ENCODE results near the gene RPS5. TPM values are rescaled to one million over a fixed set of nuclear protein-coding genes. Genes with fewer than 3 reads are reported as not detected.
"Not testable (repeated sequence)": the region's sequence is repeated elsewhere in the genome, so short reads cannot be mapped to it uniquely, and the experiment has no call there.

RPS5 gene
- total and polyA plus RNA-seq, 10 donors, result 712 to 2,466 (median 1,177) TPM

- Histone ChIP-seq H3K9me3 (no peaks in the 10 kb centered on the region), H3K4me3 (peak overlapping the region; percentile 42 to 77 (median 58)), H3K27me3 (replicated peaks in 1 of 7) (peaks cover 0 to 29% (median 15%) of the 10 kb centered on the region in 7 donors), H3K36me3 (no peaks in the 10 kb centered on the region), H3K27ac (peak overlapping the region in 7 of 8 donors; percentile 51 to 83 (median 80)), H3K4me1 (peaks cover 7 to 32% (median 22%) of the 10 kb centered on the region in 6 donors)
- 3 to 4% (median 3%) methylated on average over 63 to 80 of the region's 80 CpGs for WGBS, 5 donors
- intact Hi-C loops (cut with DNase I; ENCODE audit: low total_unique reads), result no loop called here
- DNase-seq, result peak; percentile 99
- TF ChIP-seq POLR2AphosphoS5 (IDR thresholded peaks at IDR 0.05), result peak; percentile 82 to 94 (median 90)
- TF ChIP-seq CTCF (IDR thresholded peaks at IDR 0.05 in 8 of 11, conservative IDR thresholded peaks at IDR 0.05 in 3 of 11), result peak in 1 of 11 experiments; percentile 10
- TF ChIP-seq POLR2A (IDR thresholded peaks at IDR 0.05), result peak in 1 of 3 donors; percentile 67
Observed at GRCh38 chr19:58400916-58401839, 14.1 kb downstream of the RPS5 start.

- TF ChIP-seq POLR2A (IDR thresholded peaks at IDR 0.05) (no peak), CTCF (IDR thresholded peaks at IDR 0.05 in 8 of 11, conservative IDR thresholded peaks at IDR 0.05 in 3 of 11) (no peak), POLR2AphosphoS5 (IDR thresholded peaks at IDR 0.05) (no peak)
- WGBS, 5 donors, result 27 to 39% (median 35%) methylated on average over 19 to 23 of the region's 23 CpGs
- DNase-seq, result peak; percentile 76
- no peaks in the 10 kb centered on the region for H3K9me3 ChIP-seq
- no peaks in the 10 kb centered on the region for H3K36me3 ChIP-seq
- H3K4me3 ChIP-seq, result peak overlapping the region; percentile 42 to 77 (median 58)
- H3K27ac ChIP-seq, result peak overlapping the region in 6 of 8 donors; percentile 51 to 83 (median 81)
- intact Hi-C loops (cut with DNase I; ENCODE audit: low total_unique reads), result no loop called here
- peaks cover 0 to 21% (median 8%) of the 10 kb centered on the region in 7 donors for H3K27me3 ChIP-seq (replicated peaks in 1 of 7)
- H3K4me1 ChIP-seq, result peaks cover 7 to 30% (median 20%) of the 10 kb centered on the region in 6 donors
Observed at GRCh38 chr19:58401840-58402421, 14.9 kb downstream of the RPS5 start.

GRCh38 chr19:58403920-58404478, 16.9 kb downstream of the RPS5 start:
- H3K36me3 ChIP-seq; H3K27me3 ChIP-seq (replicated peaks in 1 of 7); DNase-seq; H3K4me3 ChIP-seq; H3K9me3 ChIP-seq; H3K27ac ChIP-seq; intact Hi-C loops (cut with DNase I; ENCODE audit: low total_unique reads): not testable (repeated sequence)
- H3K4me1 ChIP-seq, result peaks cover 10 to 42% (median 34%) of the 10 kb centered on the region in 6 donors
- WGBS, 5 donors, result 53 to 80% (median 77%) methylated on average over 5 of the region's 5 CpGs

- Histone ChIP-seq H3K9me3 (no peaks in the 10 kb centered on the region), H3K27me3 (replicated peaks in 1 of 7) (no peaks in the 10 kb centered on the region), H3K4me3 (peak overlapping the region in 5 of 8 donors; percentile 94 to 100 (median 97)), H3K4me1 (peaks cover 10 to 36% (median 30%) of the 10 kb centered on the region in 6 donors), H3K36me3 (no peaks in the 10 kb centered on the region), H3K27ac (peak overlapping the region in 5 of 8 donors; percentile 88 to 94 (median 91))
- no peak for DNase-seq
- TF ChIP-seq CTCF (IDR thresholded peaks at IDR 0.05 in 8 of 11, conservative IDR thresholded peaks at IDR 0.05 in 3 of 11), result no peak
- no peak for TF ChIP-seq POLR2A (IDR thresholded peaks at IDR 0.05)
- TF ChIP-seq POLR2AphosphoS5 (IDR thresholded peaks at IDR 0.05), result no peak
- WGBS, 5 donors, result 61 to 83% (median 68%) methylated on average over 9 to 10 of the region's 10 CpGs
- intact Hi-C loops (cut with DNase I; ENCODE audit: low total_unique reads), result no loop called here
Observed at GRCh38 chr19:58406818-58407657, 20.0 kb downstream of the RPS5 start.

All from spleen (tissue), 11 donors.